Testis (tissue), 2 donors: ENCODE measurements around the gene GPR21.

Experiments used
- CTCF ChIP-seq, 3 experiments: fragments of 450-650 bp in 2 of 3; fragments of 200-600 bp in 1 of 3; sonication (generic) in 1 of 3; IDR thresholded peaks; one replicate each; pipeline ENCODE4 v1.5.1; 2016 to 2019; ENCODE audit warnings: antibody characterized with exemption in 3 of 3, mild to moderate bottlenecking in 2 of 3, moderate library complexity in 1 of 3
- POLR2A ChIP-seq: fragments of 450-650 bp; IDR thresholded peaks from one replicate; pipeline ENCODE4 v1.6.1; 2017; ENCODE audit warnings: antibody characterized with exemption, mild to moderate bottlenecking, moderate library complexity

DNA sequence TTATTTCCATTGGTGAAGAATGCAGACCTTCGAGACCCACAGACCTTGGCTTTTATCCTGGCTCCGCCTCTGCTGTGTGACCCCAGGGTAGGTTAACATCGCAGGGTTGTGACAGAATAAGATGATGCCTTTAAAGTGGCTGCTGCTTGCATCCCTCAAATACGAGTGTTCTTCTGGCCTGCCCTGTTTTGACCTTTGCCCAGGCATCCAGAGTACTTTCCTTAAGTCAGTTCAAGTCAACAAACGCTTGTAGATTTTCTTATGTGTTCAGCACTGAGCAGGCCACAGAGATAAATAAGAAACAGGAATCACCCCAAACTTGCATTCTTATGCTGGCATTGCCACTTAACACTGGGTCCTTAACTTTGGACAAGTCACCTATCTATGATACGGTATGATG, 50.2 kb downstream of the GPR21 start:
- TF ChIP-seq CTCF (IDR thresholded peaks at IDR 0.05) (no peak), POLR2A (no peak)
